Pancreas (tissue), 10 donors: ENCODE results near the gene RNF25. TPM values are rescaled to one million over a fixed set of nuclear protein-coding genes. Genes with fewer than 3 reads are reported as not detected.

ENCODE experiments used
- ATAC-seq, 4 donors: fragments of 200-7000 bp; cut with Tn5 transposase; one replicate each; pipeline versions ENCODE4 v1.8.0 to v1.9.1; 2020; ENCODE audit warnings: mild to moderate bottlenecking in 4 of 4, moderate library complexity in 4 of 4
- DNase-seq, 6 donors: peaks; one replicate each; pipeline ENCODE4 v3.0.0-alpha.2; 2020
- FAIRE-seq: peaks from 2 replicates; lab custom pipeline; 2012; peaks lifted over from hg19 to GRCh38; lab: Jason Lieb, UNC
- H3K27ac ChIP-seq, 4 donors: fragments of 200-600 bp; sonication (generic); 1 replicate in 3 of 4; 2 replicates in 1 of 4; pipeline versions ENCODE4 v1.5.0 to v1.8.0; 2020
- H3K27me3 ChIP-seq, 4 donors: fragments of 200-600 bp; one replicate each; pipeline ENCODE4 v1.8.0; 2021
- H3K36me3 ChIP-seq, 3 donors: fragments of 200-600 bp; sonication (generic) in 1 of 3; one replicate each; pipeline versions ENCODE4 v1.5.0 to v1.8.0; 2020 to 2021
- H3K4me1 ChIP-seq, 3 donors: fragments of 200-600 bp; one replicate each; pipeline ENCODE4 v1.8.0; 2021
- H3K4me3 ChIP-seq, 4 donors: fragments of 200-600 bp; sonication (generic) in 2 of 4; one replicate each; pipeline versions ENCODE4 v1.5.0 to v1.8.0; 2020 to 2021
- H3K9me3 ChIP-seq, 4 donors: fragments of 200-600 bp; one replicate each; pipeline ENCODE4 v1.8.0; 2021
- WGBS, 2 donors: extraction: QIAGEN DNeasy Blood & Tissue Kit; methylation state at CpG; one replicate each; pipeline ENCODE4 v1.1.7; 2013; 5-methylcytosine and 5-hydroxymethylcytosine counted together
- intact Hi-C, 3 donors: fragments of 100-400 bp; cut with DNase I; formaldehyde crosslinking; loops; one replicate each; pipeline versions ENCODE4 v1.11.1 to v1.14.2; 2022
- polyA plus RNA-seq, 2 donors: library from polyadenylated mRNA; stranded (reverse); fragments of 200-250 nt; gene quantifications; one replicate each; pipeline ENCODE4 v1.2.3, GENCODE V29; 2013
- total RNA-seq, 6 donors: library from RNA; stranded (reverse); fragmentation: NEBNext Ultra II Directional in 4 of 6; extraction: Animal tissue kit (Norgen Biotek cat#: 25700) in 4 of 6; gene quantifications; one replicate each; pipeline versions ENCODE4 v1.2.1 to v1.2.4, GENCODE V29; 2021 to 2023
- TF ChIP-seq, protein P1 (sequence below), 4 donors: fragments of 200-600 bp; sonication (generic) in 3 of 4; IDR thresholded peaks; one replicate each; pipeline versions ENCODE4 v1.5.0 to v1.8.0; 2021; ENCODE audit warnings: antibody characterized with exemption in 4 of 4
- donor health status: healthy with polysubstance abuse.
- donor health status: DM: no; HTN: no; CAD: no; lungs with moderate emphysema.
- donor health status: DM: no; HTN: no; CAD: no.
- donor health status: control.
- donor health status: control.
- donor health status: Bipolar disorder and iron deficiency.
- donor health status: DM: yes; HTN: yes; CAD: no.
- donor health status: DM: no; HTN: no; CAD: no.
- donor health status: DM: no; HTN: no; CAD: no.
- donor health status: DM: yes; HTN: yes; CAD: no.

Gene RNF25
- total and polyA plus RNA-seq, 8 donors = 4.5 to 28.8 (median 9.3) TPM

DNA sequence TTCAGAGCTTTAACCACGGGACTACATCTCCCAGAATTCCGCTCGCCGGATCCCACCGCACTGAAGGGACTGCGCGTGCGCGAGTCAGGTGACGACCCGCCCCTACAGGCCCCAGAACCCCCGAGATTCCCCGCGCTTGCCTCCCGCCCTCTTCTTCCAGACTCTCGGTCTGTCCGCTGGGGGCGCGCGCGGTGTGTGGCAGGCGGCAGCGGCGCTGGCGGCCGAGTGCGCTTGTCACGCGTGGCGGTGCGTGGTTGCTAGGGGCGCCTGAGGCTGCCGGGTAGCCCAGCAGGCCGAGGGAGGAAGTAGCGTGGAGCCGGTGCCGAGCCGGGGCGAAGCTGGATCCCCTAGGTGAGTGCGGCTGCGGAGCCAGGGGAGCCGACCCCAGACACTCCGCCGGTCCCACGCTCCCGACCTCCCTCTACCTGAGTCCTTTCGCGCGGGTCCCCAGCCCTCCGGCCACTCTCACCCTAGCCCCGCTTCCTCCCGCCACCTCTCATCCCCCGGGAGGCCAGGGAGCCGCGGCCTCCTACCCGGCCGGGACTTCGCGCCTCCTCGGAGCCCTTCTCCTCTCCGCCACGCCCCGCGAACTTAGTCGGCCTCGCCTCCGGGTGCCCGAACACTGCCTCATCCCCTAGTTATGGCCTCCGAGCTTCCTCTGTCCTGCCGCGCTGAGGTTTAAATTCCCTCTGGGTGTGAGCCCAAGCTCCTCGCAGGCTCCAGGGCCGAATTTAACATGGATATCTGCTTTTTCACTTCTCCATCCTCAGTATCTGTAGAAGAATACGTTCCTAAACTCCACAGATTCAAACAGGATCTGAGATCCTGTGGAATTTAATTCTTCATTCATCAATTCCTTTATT lies 39.1 kb upstream of the RNF25 start, which contains the start of gene TTLL4:
TSS of gene TTLL4 (plus strand) at position 149 of the 863 bp plus-strand sequence. CDS start 26,842 bp downstream, outside the sequence.
- Histone ChIP-seq H3K9me3 (no peaks in the 10 kb centered on the region), H3K4me3 (peak within 1 kb of the TSS; percentile 49 to 93 (median 76)), H3K4me1 (peaks cover 0 to 6% (median 0%) of the 10 kb centered on the region in 3 donors), H3K27me3 (no peaks in the 10 kb centered on the region), H3K36me3 (no peaks in the 10 kb centered on the region), H3K27ac (peak within 1 kb of the TSS; percentile 87 to 94 (median 89))
- FAIRE-seq (no peak), ATAC-seq (peak; percentile 98 to 100 (median 98)), DNase-seq (peak; percentile 97 to 100 (median 98))
- WGBS, 2 donors = 0% methylated on average over 44 to 74 of the region's 74 CpGs
- intact Hi-C loops = no loop called here
- TF ChIP-seq, protein P1, sequence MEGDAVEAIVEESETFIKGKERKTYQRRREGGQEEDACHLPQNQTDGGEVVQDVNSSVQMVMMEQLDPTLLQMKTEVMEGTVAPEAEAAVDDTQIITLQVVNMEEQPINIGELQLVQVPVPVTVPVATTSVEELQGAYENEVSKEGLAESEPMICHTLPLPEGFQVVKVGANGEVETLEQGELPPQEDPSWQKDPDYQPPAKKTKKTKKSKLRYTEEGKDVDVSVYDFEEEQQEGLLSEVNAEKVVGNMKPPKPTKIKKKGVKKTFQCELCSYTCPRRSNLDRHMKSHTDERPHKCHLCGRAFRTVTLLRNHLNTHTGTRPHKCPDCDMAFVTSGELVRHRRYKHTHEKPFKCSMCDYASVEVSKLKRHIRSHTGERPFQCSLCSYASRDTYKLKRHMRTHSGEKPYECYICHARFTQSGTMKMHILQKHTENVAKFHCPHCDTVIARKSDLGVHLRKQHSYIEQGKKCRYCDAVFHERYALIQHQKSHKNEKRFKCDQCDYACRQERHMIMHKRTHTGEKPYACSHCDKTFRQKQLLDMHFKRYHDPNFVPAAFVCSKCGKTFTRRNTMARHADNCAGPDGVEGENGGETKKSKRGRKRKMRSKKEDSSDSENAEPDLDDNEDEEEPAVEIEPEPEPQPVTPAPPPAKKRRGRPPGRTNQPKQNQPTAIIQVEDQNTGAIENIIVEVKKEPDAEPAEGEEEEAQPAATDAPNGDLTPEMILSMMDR (IDR thresholded peaks at IDR 0.05) = peak; percentile 82 to 92 (median 86)

DNA sequence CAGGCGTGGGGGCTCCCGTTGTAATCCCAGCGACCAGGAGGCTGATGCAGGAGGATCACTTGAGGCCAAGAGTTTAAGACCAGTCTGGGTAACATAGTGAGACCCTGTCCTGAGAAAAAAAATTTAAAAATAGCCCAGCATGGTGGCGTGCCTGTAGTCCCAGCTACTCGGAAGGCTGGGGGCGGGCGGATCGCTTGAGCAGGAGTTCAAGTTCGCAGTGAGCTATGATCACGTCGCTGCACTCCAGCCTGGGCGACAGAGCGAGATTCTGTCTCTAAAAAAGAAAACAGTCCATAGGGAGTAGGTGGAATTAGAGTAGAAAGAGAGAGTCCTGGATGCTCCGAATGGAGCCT lies 38.5 kb upstream of the RNF25 start:
- Histone ChIP-seq H3K9me3 (no peaks in the 10 kb centered on the region), H3K36me3 (no peaks in the 10 kb centered on the region), H3K27ac (peak overlapping the region in 1 of 4 donors; percentile 87), H3K4me3 (peak overlapping the region; percentile 9 to 93 (median 76)), H3K27me3 (no peaks in the 10 kb centered on the region), H3K4me1 (peaks cover 0 to 6% (median 0%) of the 10 kb centered on the region in 3 donors)
- intact Hi-C loops = no loop called here
- DNase-seq = no peak
- TF ChIP-seq, protein P1 (IDR thresholded peaks at IDR 0.05) = no peak
- no peak for FAIRE-seq
- 36 to 46% methylated on average over 14 of the region's 14 CpGs for WGBS, 2 donors
- ATAC-seq = no peak

DNA sequence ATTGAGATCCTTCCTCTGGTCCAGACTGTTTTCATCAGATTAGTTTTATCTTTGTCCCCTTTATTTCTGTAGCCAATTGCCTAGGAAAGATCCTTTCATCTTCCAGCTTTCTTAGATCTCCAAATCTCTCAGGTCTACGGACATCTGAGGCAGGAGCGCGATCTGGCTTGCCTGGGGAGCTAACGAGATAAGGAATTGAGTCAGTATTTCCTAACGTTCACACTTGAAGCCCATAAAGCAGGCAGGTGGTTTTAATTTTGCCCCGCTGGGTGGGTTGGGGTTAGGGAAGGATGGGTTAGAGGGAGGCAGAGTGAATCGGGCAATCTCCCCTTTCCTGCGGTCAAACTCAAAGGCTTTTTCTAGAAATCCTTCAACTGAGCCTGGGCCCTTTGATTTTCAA lies 38.1 kb upstream of the RNF25 start:
- Histone ChIP-seq H3K4me3 (no peak overlapping the region), H3K36me3 (no peaks in the 10 kb centered on the region), H3K9me3 (no peaks in the 10 kb centered on the region), H3K4me1 (peaks cover 0 to 6% (median 0%) of the 10 kb centered on the region in 3 donors), H3K27me3 (no peaks in the 10 kb centered on the region), H3K27ac (no peak overlapping the region)
- 74 to 79% methylated on average over 8 of the region's 8 CpGs for WGBS, 2 donors
- intact Hi-C loops = no loop called here
- DNase-seq = peak in 1 of 6 donors; percentile 15
- no peak for ATAC-seq
- FAIRE-seq = no peak
- TF ChIP-seq, protein P1 (IDR thresholded peaks at IDR 0.05) = no peak

DNA sequence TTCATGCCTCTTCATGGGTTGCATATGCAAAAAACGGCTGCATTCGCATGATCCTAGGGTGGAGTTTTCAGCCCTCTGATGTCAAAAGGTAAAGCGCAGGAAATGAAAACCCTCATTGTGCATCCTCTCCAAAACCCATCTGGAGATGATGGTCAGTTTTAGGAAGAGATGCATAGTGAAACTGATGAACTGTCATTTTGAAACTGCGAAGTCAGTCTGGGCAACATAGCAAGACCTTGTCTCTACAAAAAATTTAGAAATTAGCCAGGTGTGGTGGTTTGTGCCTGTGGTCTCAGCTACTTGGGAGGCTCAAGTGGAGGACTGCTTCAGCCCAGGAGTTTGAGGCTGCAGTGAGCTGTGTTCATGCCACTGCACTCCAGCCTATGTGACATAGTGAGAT lies 36.3 kb upstream of the RNF25 start:
- TF ChIP-seq, protein P1 (IDR thresholded peaks at IDR 0.05) = no peak
- 82 to 93% methylated on average over 4 of the region's 4 CpGs for WGBS, 2 donors
- Histone ChIP-seq H3K27me3 (no peaks in the 10 kb centered on the region), H3K4me3 (no peak overlapping the region), H3K36me3 (no peaks in the 10 kb centered on the region), H3K9me3 (no peaks in the 10 kb centered on the region), H3K27ac (no peak overlapping the region), H3K4me1 (peaks cover 0 to 6% (median 0%) of the 10 kb centered on the region in 3 donors)
- DNase-seq = no peak
- intact Hi-C loops = no loop called here
- ATAC-seq = no peak
- no peak for FAIRE-seq

DNA sequence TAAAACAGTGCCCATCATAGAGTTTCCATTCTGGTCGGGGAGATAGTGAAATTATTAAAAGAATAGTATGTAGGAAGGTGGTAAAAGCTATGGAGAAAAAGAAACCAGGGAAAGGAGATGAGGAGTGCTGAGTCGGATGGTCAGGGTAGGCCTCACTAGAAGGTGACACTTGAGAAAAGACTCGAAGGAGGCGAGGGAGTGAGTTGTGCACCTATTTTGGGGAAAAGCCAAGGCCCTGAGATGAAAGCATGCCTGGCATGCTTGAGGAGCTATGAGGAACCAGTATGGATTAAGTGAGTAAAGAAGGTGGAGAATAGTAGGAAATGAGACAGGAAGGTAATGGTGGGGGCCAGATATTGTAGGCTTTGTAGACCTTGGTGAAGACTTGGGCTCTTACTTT lies 31.5 kb upstream of the RNF25 start:
- Histone ChIP-seq H3K27ac (no peak overlapping the region), H3K27me3 (no peaks in the 10 kb centered on the region), H3K4me1 (no peaks in the 10 kb centered on the region), H3K9me3 (no peaks in the 10 kb centered on the region), H3K4me3 (no peak overlapping the region), H3K36me3 (peaks cover 0 to 6% (median 0%) of the 10 kb centered on the region in 3 donors)
- DNase-seq (no peak), FAIRE-seq (no peak), ATAC-seq (no peak)
- 74 to 83% methylated on average over 4 of the region's 4 CpGs for WGBS, 2 donors
- TF ChIP-seq, protein P1 (IDR thresholded peaks at IDR 0.05) = no peak
- intact Hi-C loops = no loop called here
